ENCODE data around the gene MPO.

Gene MPO

GRCh38 chr17:58280480-58281217 is at the start of gene MPO:
Gene MPO, minus strand, starts transcription at chr17:58280935. Its CDS starts 177 bp downstream, at chr17:58280758.
- DNase-seq, result no peak

- no peak for DNase-seq
Measured at GRCh38 chr17:58329810-58330537, 49.2 kb upstream of the MPO start.

- no peak for DNase-seq
Measured at GRCh38 chr17:58329035-58329809, 48.5 kb upstream of the MPO start.

GRCh38 chr17:58328195-58329034 is 47.7 kb upstream of the MPO start, which contains the start of gene TSPOAP1:
Gene TSPOAP1, minus strand, starts transcription at chr17:58328795. Its CDS starts 875 bp downstream, at chr17:58327920.
- DNase-seq, result no peak

GRCh38 chr17:58327363-58328194 is 46.8 kb upstream of the MPO start:
- DNase-seq, result no peak

GRCh38 chr17:58326609-58327362 is 46.1 kb upstream of the MPO start:
- DNase-seq, result no peak

- no peak for DNase-seq
Measured at GRCh38 chr17:58325976-58326468, 45.3 kb upstream of the MPO start.

GRCh38 chr17:58325289-58325726 is 44.6 kb upstream of the MPO start:
- no peak for DNase-seq

GRCh38 chr17:58324409-58325288 is 43.9 kb upstream of the MPO start:
- no peak for DNase-seq

- DNase-seq, result no peak
Measured at GRCh38 chr17:58324056-58324408, 43.3 kb upstream of the MPO start.

GRCh38 chr17:58323366-58324055 is 42.8 kb upstream of the MPO start:
- no peak for DNase-seq

- no peak for DNase-seq
Measured at GRCh38 chr17:58322581-58323185, 41.9 kb upstream of the MPO start.

- no peak for DNase-seq
Measured at GRCh38 chr17:58321571-58322525, 41.1 kb upstream of the MPO start.

GRCh38 chr17:58320570-58321323 is 40.0 kb upstream of the MPO start:
- DNase-seq, result no peak

GRCh38 chr17:58320163-58320558 is 39.4 kb upstream of the MPO start:
- DNase-seq, result no peak
